ENCODE results near the gene CLIC5. TPM values are rescaled to one million over a fixed set of nuclear protein-coding genes. Genes with fewer than 3 reads are reported as not detected.

The CLIC5 gene
- total RNA-seq, 4 donors from 2014 or later: 2.8 to 6.9 (median 5.0) TPM

DNA sequence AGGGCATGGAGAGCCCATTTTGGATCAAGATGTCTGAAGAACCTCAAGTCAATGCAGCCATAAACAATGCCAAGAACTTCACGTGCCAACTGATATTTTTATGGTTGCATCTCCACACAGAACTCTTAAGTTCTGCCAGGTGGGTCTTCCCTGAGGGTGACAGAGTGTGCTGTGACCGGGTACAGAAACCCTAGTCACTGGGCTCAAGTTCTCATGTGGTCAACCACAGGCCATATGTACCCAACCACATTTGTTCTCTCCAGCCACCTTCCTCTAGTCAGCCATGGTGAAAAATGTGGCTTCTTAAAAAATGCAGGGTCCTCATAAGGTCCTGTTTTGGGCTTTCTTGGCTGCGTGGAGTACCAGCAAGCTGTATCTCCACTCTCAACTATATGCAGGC lies 48.9 kb downstream of the CLIC5 start:
- 82 to 86% methylated on average over 2 to 3 of the region's 3 CpGs for WGBS, 2 donors (ENCODE audit: low coverage in 1 of 2)
- H3K36me3 ChIP-seq: no peaks in the 10 kb centered on the region

DNA sequence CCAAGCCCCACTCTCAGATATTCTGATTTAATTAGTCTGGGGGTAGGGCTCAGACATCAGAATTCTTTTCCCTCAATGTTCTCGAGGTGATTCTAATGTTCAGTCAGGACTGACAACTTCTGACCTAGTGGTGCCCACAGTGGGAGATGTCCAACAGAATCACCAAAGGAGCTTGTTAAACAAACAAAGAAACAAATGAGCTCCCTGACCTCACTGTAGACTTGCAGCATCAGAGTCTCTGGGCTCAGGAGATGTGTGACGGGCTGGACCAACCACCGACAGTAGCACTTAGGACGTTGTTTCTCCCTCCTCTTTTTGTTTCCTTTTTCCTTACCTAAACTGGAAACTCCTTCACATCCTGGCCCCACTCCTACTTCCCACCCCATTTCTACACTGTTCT lies 49.3 kb downstream of the CLIC5 start:
- no peak for ATAC-seq
- H3K36me3 ChIP-seq: no peaks in the 10 kb centered on the region
- TF ChIP-seq POLR2A (IDR thresholded peaks at IDR 0.05) (no peak), EP300 (IDR thresholded peaks at IDR 0.05) (no peak), CTCF (IDR thresholded peaks at IDR 0.05) (no peak), POLR2AphosphoS5 (IDR thresholded peaks at IDR 0.05) (no peak)
- H3K4me1 ChIP-seq: peaks cover 0 to 9% (median 0%) of the 10 kb centered on the region in 3 donors
- no peak overlapping the region for H3K4me3 ChIP-seq
- 57 to 77% methylated on average over 4 of the region's 4 CpGs for WGBS, 2 donors (ENCODE audit: low coverage in 1 of 2)
- H3K27me3 ChIP-seq: no peaks in the 10 kb centered on the region
- no peak overlapping the region for H3K27ac ChIP-seq
- peaks cover 0 to 13% (median 0%) of the 10 kb centered on the region in 3 donors for H3K9me3 ChIP-seq

More for the DNA sequence above, 48.9 kb downstream of the CLIC5 start:
- ATAC-seq: no peak
- Histone ChIP-seq H3K27ac (no peak overlapping the region), H3K4me3 (no peak overlapping the region), H3K4me1 (peaks cover 0 to 9% (median 0%) of the 10 kb centered on the region in 3 donors), H3K9me3 (peaks cover 0 to 13% (median 0%) of the 10 kb centered on the region in 3 donors), H3K27me3 (no peaks in the 10 kb centered on the region)
- TF ChIP-seq EP300 (IDR thresholded peaks at IDR 0.05): no peak
- no peak for TF ChIP-seq POLR2A (IDR thresholded peaks at IDR 0.05)
- no peak for TF ChIP-seq CTCF (IDR thresholded peaks at IDR 0.05)
- TF ChIP-seq POLR2AphosphoS5 (IDR thresholded peaks at IDR 0.05): no peak

DNA sequence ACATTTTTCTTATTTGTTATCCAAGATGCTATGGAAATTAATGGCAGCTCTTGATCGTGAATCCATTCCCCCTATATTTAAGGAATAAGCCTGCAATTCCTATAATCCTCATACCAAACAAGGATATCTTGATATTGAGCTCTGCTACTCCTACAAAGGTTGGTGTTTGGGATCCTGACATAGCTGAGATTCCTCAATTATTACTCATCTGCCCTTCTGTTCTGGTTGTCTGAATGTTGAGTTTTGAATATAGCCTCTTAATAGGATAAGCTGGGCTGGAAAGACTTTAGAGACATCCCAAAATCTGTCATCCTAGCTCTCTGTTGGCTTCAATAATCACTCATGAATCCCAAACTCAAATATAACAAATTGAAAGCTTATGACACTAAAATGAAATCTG lies 49.9 kb downstream of the CLIC5 start:
- H3K4me3 ChIP-seq: no peak overlapping the region
- ATAC-seq: no peak
- no peaks in the 10 kb centered on the region for H3K27me3 ChIP-seq
- peaks cover 0 to 9% (median 0%) of the 10 kb centered on the region in 3 donors for H3K4me1 ChIP-seq
- 50 to 60% methylated on average over 1 of the region's 1 CpG for WGBS, 2 donors (ENCODE audit: low coverage in 1 of 2)
- H3K27ac ChIP-seq: no peak overlapping the region
- H3K36me3 ChIP-seq: no peaks in the 10 kb centered on the region
- peaks cover 0 to 13% (median 0%) of the 10 kb centered on the region in 3 donors for H3K9me3 ChIP-seq
- TF ChIP-seq EP300 (IDR thresholded peaks at IDR 0.05): no peak
- TF ChIP-seq POLR2A (IDR thresholded peaks at IDR 0.05): no peak
- no peak for TF ChIP-seq POLR2AphosphoS5 (IDR thresholded peaks at IDR 0.05)
- TF ChIP-seq CTCF (IDR thresholded peaks at IDR 0.05): no peak

DNA sequence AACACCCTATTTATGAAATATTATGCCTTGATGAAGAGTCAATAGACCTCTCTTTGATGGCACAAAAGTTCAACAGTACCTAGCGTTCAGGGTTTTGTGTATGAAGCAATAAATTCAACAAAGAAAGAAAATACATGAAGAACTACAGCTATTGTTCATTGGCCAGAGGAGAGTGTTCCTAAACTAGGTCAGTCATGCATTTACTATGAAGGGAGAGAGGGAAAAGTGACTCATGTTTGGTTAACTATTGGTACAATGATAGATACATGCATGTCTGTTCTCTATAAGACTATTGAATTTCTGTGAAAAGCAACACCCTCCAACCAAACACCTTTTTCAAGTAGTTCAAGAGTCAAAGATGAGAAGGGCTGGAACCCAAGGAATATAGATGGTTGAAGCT lies 50.7 kb downstream of the CLIC5 start:
- WGBS, 2 donors (ENCODE audit: low coverage in 1 of 2): 86 to 94% methylated on average over 1 of the region's 1 CpG
- no peak for ATAC-seq
- Histone ChIP-seq H3K36me3 (no peaks in the 10 kb centered on the region), H3K4me1 (peaks cover 0 to 3% (median 0%) of the 10 kb centered on the region in 3 donors), H3K27ac (no peak overlapping the region), H3K27me3 (no peaks in the 10 kb centered on the region), H3K9me3 (peaks cover 0 to 13% (median 0%) of the 10 kb centered on the region in 3 donors), H3K4me3 (no peak overlapping the region)
- TF ChIP-seq CTCF (IDR thresholded peaks at IDR 0.05) (no peak), POLR2AphosphoS5 (IDR thresholded peaks at IDR 0.05) (no peak), POLR2A (IDR thresholded peaks at IDR 0.05) (no peak), EP300 (IDR thresholded peaks at IDR 0.05) (no peak)

- Histone ChIP-seq H3K27me3 (no peaks in the 10 kb centered on the region), H3K9me3 (peaks cover 0 to 13% (median 0%) of the 10 kb centered on the region in 3 donors), H3K4me1 (no peaks in the 10 kb centered on the region), H3K4me3 (no peak overlapping the region), H3K27ac (no peak overlapping the region), H3K36me3 (no peaks in the 10 kb centered on the region)
- no peak for ATAC-seq
- 59% methylated on average over 2 of the region's 2 CpGs; no CpG with 5 or more reads in 1 of the 2 donors for WGBS, 2 donors (ENCODE audit: low coverage in 1 of 2)
- TF ChIP-seq POLR2AphosphoS5 (IDR thresholded peaks at IDR 0.05) (no peak), POLR2A (IDR thresholded peaks at IDR 0.05) (no peak), EP300 (IDR thresholded peaks at IDR 0.05) (no peak), CTCF (IDR thresholded peaks at IDR 0.05) (no peak)
Measured at GRCh38 chr6:45964300-45964699, 51.4 kb downstream of the CLIC5 start.

Measured in gastroesophageal sphincter (tissue), 4 donors.